Measurements from ENCODE around the gene PCED1B.

- TF ChIP-seq, protein P1, sequence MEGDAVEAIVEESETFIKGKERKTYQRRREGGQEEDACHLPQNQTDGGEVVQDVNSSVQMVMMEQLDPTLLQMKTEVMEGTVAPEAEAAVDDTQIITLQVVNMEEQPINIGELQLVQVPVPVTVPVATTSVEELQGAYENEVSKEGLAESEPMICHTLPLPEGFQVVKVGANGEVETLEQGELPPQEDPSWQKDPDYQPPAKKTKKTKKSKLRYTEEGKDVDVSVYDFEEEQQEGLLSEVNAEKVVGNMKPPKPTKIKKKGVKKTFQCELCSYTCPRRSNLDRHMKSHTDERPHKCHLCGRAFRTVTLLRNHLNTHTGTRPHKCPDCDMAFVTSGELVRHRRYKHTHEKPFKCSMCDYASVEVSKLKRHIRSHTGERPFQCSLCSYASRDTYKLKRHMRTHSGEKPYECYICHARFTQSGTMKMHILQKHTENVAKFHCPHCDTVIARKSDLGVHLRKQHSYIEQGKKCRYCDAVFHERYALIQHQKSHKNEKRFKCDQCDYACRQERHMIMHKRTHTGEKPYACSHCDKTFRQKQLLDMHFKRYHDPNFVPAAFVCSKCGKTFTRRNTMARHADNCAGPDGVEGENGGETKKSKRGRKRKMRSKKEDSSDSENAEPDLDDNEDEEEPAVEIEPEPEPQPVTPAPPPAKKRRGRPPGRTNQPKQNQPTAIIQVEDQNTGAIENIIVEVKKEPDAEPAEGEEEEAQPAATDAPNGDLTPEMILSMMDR (conservative IDR thresholded peaks at IDR 0.05 in 1 of 2, IDR thresholded peaks at IDR 0.05 in 1 of 2; ENCODE audit: low read depth in 1 of 2, low read length in 2 of 2): no peak
- no peak for TF ChIP-seq EZH2 (IDR thresholded peaks at IDR 0.05; ENCODE audit: low read length, missing control alignments)
Observed at GRCh38 chr12:47079981-47080724, 732 bp downstream of the PCED1B start.

All from fibroblast of lung (primary cell).